NCI-H510A treated with DMSO at 0.1 percent for 48 hours (cell line): ENCODE results near the gene CEP131.

Source experiments
- DNase-seq: peaks from one replicate; lab custom pipeline; 2025; lab: John Stamatoyannopoulos, UW

Gene CEP131

GRCh38 chr17:81222906-81223761 lies at the start of gene CEP131:
Gene CEP131 (minus strand): TSS chr17:81222965. CDS start chr17:81220056, 2,909 bp downstream.
- peak; percentile 96 for DNase-seq

- no peak for DNase-seq
Observed at GRCh38 chr17:81271226-81271625, 48.5 kb upstream of the CEP131 start.

- DNase-seq, result no peak
Observed at GRCh38 chr17:81270279-81270678, 47.5 kb upstream of the CEP131 start.

GRCh38 chr17:81267390-81268067 lies 44.8 kb upstream of the CEP131 start:
- no peak for DNase-seq

GRCh38 chr17:81265576-81265975 lies 42.8 kb upstream of the CEP131 start:
- no peak for DNase-seq

GRCh38 chr17:81264640-81265039 lies 41.9 kb upstream of the CEP131 start:
- DNase-seq, result no peak

- no peak for DNase-seq
Observed at GRCh38 chr17:81263371-81264181, 40.8 kb upstream of the CEP131 start.

- no peak for DNase-seq
Observed at GRCh38 chr17:81261582-81262336, 39.0 kb upstream of the CEP131 start.

- no peak for DNase-seq
Observed at GRCh38 chr17:81261096-81261495, 38.3 kb upstream of the CEP131 start.

- DNase-seq, result no peak
Observed at GRCh38 chr17:81260641-81261040, 37.9 kb upstream of the CEP131 start.

- DNase-seq, result no peak
Observed at GRCh38 chr17:81260171-81260570, 37.4 kb upstream of the CEP131 start.

GRCh38 chr17:81259058-81259605 lies 36.4 kb upstream of the CEP131 start:
- no peak for DNase-seq

GRCh38 chr17:81258292-81258691 lies 35.5 kb upstream of the CEP131 start:
- no peak for DNase-seq

GRCh38 chr17:81257533-81257932 lies 34.8 kb upstream of the CEP131 start:
- DNase-seq, result no peak

- no peak for DNase-seq
Observed at GRCh38 chr17:81256616-81257015, 33.9 kb upstream of the CEP131 start.

- DNase-seq, result peak; percentile 90
Observed at GRCh38 chr17:81254955-81255717, 32.4 kb upstream of the CEP131 start.

GRCh38 chr17:81253358-81254131 lies 30.8 kb upstream of the CEP131 start:
- peak; percentile 56 for DNase-seq

GRCh38 chr17:81252987-81253329 lies 30.2 kb upstream of the CEP131 start:
- no peak for DNase-seq

GRCh38 chr17:81252326-81252986 lies 29.7 kb upstream of the CEP131 start:
- DNase-seq, result no peak
